Ramos (cell line): ENCODE measurements around the gene TESK2.

Source experiments
- in situ Hi-C: fragments of 300-500 bp; cut with MboI; formaldehyde crosslinking; loops from one replicate; pipeline ENCODE4 v1.14.3; 2022; ENCODE audit warnings: low sequenced_read_pairs; ENCODE audit not compliant: unreplicated experiment

Gene TESK2

GRCh38 chr1:45348609-45348965 is 142.4 kb downstream of the TESK2 start:
- in situ Hi-C loops: loop anchor here (5.0 kb wide), 1 partner anchor 144 kb away; the partner anchor contains the start of gene TESK2

- in situ Hi-C loops: loop anchor here (5.0 kb wide), 1 partner anchor 144 kb away; the partner anchor contains the start of gene TESK2
Measured at GRCh38 chr1:45348020-45348419, 142.9 kb downstream of the TESK2 start.

GRCh38 chr1:45346473-45346872 is 144.5 kb downstream of the TESK2 start:
- in situ Hi-C loops: loop anchor here (5.0 kb wide), 1 partner anchor 146 kb away; the partner anchor contains the start of gene TESK2

GRCh38 chr1:45345014-45345413 is 145.9 kb downstream of the TESK2 start:
- in situ Hi-C loops: loop anchor here (5.0 kb wide), 1 partner anchor 147 kb away; the partner anchor contains the start of gene TESK2

- in situ Hi-C loops: no loop called here
Measured at GRCh38 chr1:45344499-45344898, 146.5 kb downstream of the TESK2 start.

GRCh38 chr1:45340816-45341466 is 150.0 kb downstream of the TESK2 start:
- in situ Hi-C loops: no loop called here

- in situ Hi-C loops: loop anchor here (10.0 kb wide), 1 partner anchor 225 kb away; no protein-coding TSS in a partner anchor
Measured at GRCh38 chr1:45339789-45340558, 151.0 kb downstream of the TESK2 start, which contains the start of the genes MUTYH and TOE1. Gene MUTYH, minus strand, starts transcription at chr1:45340440. Its CDS starts 5,935 bp downstream, at chr1:45334505. Gene TOE1, plus strand, starts transcription at chr1:45340170. Its CDS starts 83 bp downstream, at chr1:45340253.

- in situ Hi-C loops: loop anchor here (10.0 kb wide), 1 partner anchor 227 kb away; no protein-coding TSS in a partner anchor
Measured at GRCh38 chr1:45337630-45338325, 153.2 kb downstream of the TESK2 start.

GRCh38 chr1:45335855-45336324 is 155.1 kb downstream of the TESK2 start:
- in situ Hi-C loops: loop anchor here (10.0 kb wide), 1 partner anchor 229 kb away; no protein-coding TSS in a partner anchor

GRCh38 chr1:45334308-45335245 is 156.4 kb downstream of the TESK2 start:
- in situ Hi-C loops: loop anchor here (10.0 kb wide), 1 partner anchor 230 kb away; no protein-coding TSS in a partner anchor

GRCh38 chr1:45332346-45332720 is 158.6 kb downstream of the TESK2 start:
- in situ Hi-C loops: loop anchor here (10.0 kb wide), 1 partner anchor 232 kb away; no protein-coding TSS in a partner anchor

GRCh38 chr1:45331436-45332345 is 159.3 kb downstream of the TESK2 start:
- in situ Hi-C loops: loop anchor here (10.0 kb wide), 1 partner anchor 233 kb away; no protein-coding TSS in a partner anchor

GRCh38 chr1:45329445-45329844 is 161.5 kb downstream of the TESK2 start:
- in situ Hi-C loops: no loop called here

GRCh38 chr1:45328680-45329079 is 162.3 kb downstream of the TESK2 start:
- in situ Hi-C loops: no loop called here

- in situ Hi-C loops: no loop called here
Measured at GRCh38 chr1:45327644-45328515, 163.1 kb downstream of the TESK2 start.

GRCh38 chr1:45326627-45327623 is 164.0 kb downstream of the TESK2 start, which contains the start of gene HPDL:
Gene HPDL, plus strand, starts transcription at chr1:45326895. Its CDS starts 254 bp downstream, at chr1:45327149.
- in situ Hi-C loops: no loop called here
